ENCODE data around the gene SFXN3.

Gene SFXN3

DNA sequence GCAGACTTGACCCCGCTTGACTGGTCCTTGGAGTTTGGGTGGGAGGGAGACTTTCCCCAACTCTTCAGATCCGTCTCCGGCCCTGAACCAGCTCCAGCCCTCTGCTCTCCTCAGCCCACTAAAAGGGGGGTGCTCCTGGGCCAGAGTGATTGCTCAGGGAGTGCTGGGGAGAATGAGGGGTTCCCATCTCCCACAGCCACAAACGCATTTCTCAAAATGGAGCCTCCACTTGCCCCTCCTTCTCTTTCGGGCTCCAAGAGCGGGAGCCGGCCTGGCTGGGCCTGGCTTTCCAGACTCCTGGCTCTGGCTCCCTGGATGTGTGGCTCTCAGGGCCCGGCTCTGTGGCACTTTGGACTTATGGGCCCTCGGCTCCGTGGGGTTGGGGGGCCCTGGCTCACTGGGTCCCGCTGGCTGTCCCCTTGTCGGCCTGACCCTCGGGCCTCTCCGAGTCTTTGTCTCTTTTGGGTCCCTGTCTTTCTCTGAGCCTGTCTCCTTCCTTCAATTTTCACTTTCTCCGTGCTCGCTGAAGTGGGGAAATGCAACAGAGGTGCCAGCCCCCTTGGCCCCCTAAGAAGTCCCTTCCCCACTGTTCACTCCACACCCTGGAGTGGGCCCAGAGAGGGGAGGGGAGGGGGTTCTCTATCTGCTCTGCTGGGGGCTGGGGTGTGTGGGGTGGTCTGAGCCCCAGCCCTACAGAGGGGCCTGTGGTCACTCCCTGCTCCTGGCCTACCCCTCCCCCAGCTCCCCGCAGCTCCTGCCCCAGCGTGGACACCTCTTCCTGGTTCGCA lies 30.7 kb upstream of the SFXN3 start:
- no peak for DNase-seq

DNA sequence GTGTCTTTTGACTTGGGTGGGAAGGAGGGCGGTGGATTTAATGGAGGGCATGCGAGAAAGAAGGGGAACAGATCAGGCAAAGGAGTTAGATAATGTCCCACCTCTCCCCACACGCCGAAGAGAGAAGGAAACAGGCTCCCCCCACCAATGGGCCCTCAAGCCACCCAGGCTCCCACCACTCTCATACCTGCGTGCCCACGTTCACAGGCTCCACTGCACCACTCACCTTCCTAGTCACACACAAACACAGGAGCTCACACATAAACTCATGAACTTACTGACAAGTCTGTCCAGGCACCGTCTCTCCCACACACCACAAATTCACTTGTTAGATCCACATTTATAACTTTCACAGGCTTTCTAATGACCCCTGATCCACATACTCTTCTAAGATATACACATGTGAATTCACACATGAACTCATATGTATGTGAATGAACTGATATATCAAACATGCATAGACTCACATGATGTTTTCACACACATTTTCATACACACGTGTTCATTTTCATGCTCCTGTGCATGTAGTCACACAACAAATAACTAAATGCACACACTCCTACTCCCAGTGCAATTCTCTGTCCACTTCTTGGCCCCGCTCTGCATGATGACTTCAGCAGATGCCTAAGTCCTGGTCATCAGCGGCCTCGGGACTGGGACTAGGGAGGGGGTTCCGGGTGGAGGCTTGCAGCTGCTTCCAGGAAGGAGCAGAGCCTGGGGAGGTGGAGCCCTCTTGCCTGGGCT lies 29.9 kb upstream of the SFXN3 start:
- DNase-seq = no peak

DNA sequence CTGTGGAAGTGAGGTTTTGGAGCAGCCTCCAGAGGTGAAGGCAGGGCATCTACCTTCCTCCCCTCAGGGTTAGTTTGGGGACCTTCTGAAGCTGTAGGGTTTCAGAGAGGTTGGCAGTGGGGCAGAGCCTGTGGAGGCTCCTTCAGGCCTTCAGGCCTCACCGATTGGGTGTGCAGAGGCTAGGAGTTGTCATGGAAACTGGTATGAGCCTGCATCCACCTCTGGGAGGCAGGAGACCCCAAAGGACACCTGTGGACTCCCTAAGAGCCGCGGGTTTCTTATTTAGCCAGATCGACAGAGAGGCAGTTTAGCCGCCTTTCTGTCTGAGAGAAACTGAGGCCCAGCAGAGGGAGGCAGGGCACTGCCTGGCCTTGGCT lies 29.4 kb upstream of the SFXN3 start:
- DNase-seq = no peak

DNA sequence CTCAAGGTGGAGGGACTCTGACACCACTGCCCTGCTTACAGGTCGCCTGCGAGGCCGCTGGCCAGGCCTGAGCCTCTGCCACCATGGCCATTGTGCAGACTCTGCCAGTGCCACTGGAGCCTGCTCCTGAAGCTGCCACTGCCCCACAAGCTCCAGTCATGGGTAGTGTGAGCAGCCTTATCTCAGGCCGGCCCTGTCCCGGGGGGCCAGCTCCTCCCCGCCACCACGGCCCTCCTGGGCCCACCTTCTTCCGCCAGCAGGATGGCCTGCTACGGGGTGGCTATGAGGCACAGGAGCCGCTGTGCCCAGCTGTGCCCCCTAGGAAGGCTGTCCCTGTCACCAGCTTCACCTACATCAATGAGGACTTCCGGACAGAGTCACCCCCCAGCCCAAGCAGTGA lies 28.6 kb upstream of the SFXN3 start:
- no peak for DNase-seq

DNA sequence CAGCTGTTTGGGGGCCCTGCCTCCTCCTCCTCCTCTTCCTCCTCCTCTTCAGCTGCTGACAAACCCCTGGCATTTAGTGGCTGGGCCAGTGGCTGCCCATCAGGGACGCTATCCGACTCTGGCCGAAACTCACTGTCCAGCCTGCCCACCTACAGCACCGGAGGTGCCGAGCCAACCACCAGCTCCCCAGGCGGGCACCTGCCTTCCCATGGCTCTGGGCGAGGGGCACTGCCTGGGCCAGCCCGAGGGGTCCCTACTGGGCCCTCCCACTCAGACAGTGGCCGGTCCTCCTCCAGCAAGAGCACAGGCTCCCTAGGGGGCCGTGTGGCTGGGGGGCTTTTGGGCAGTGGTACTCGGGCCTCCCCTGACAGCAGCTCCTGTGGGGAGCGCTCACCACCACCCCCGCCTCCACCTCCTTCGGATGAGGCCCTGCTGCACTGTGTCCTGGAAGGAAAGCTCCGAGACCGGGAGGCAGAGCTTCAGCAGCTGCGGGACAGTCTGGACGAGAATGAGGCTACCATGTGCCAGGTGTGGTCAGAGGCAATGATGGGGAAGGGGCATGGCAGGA lies 27.3 kb upstream of the SFXN3 start:
- no peak for DNase-seq

DNA sequence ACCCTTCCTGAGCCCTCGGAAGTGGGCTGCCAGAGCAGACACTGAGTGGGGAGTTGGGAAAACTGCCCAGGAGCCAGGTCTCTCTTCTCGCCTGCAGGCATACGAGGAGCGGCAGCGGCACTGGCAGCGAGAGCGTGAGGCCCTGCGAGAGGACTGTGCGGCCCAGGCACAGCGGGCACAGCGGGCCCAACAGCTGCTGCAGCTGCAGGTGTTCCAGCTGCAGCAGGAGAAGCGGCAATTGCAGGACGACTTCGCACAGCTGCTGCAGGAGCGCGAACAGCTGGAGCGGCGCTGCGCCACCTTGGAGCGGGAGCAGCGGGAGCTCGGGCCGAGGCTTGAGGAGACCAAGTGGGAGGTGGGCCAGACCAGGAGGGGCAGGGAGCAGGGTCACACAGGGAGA lies 25.7 kb upstream of the SFXN3 start:
- no peak for DNase-seq

DNA sequence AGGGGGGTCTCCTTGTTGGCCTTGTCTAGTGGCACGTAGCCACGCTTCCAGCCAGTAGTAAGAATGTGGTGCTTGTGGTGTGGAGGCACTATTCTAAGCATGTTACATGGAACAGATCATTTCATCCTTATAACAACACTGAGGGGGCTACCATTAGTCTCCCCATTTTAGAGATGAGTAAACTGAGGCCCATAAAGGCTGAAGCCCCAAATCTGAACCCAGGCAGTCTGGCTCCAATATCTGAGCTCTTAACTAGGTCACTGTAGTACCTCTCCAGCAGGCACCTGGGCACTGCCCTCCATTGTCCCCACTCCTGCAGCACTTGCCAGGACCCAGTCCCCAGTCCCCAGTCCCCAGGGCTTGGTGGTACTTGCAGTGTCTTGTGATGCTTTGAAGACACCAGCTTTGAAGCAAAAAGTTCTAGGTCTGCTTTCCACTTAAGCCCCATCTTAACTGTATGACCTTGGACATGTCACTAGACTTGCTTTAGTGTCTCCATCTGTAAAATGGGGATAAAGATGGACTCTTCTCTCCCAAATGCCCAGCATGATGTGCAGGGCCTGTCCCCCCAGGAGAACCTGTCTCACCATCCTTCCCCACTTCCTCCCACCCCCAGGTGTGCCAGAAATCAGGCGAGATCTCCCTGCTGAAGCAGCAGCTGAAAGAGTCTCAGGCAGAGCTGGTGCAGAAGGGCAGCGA lies 25.0 kb upstream of the SFXN3 start:
- DNase-seq = no peak

DNA sequence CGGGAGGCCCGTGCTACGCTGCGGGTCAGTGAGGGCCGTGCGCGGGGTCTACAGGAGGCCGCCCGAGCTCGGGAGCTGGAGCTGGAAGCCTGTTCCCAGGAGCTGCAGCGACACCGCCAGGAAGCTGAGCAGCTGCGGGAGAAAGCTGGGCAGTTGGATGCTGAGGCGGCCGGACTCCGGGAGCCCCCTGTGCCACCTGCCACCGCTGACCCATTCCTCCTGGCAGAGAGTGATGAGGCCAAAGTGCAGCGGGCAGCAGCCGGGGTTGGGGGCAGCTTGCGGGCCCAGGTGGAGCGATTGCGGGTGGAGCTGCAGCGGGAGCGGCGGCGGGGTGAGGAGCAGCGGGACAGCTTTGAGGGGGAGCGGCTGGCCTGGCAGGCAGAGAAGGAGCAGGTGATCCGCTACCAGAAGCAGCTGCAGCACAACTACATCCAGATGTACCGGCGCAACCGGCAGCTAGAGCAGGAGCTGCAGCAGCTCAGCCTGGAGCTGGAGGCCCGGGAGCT lies 24.4 kb upstream of the SFXN3 start:
- DNase-seq = no peak

DNA sequence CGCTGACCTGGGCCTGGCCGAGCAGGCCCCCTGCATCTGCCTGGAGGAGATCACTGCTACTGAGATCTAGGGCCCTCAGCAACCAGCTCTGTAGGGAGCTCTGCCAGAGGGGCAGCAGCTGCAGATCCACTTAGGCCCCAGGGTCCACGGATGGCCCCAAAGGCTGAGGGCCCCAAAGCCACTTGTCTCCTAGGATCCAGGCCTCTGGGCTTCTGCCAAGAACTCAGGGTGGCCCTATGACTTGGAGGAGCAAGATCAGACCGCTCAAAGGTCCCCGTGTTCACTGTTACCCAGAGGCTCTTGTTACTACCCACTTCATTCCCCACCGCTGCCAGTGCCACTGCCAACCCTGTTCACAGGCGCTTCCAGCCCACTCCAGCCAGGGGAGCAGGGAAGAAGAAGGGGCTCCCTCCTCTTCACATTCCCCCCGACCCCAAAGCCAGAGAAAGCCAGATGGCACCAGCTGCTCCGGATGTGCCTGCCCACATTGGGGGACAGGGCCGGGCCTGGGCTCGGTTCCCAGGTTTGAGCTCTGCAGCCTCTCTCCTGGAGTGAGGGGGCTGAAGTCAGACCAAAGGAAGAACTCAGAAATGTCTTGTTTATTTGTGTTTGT lies 23.8 kb upstream of the SFXN3 start:
- DNase-seq = no peak

DNA sequence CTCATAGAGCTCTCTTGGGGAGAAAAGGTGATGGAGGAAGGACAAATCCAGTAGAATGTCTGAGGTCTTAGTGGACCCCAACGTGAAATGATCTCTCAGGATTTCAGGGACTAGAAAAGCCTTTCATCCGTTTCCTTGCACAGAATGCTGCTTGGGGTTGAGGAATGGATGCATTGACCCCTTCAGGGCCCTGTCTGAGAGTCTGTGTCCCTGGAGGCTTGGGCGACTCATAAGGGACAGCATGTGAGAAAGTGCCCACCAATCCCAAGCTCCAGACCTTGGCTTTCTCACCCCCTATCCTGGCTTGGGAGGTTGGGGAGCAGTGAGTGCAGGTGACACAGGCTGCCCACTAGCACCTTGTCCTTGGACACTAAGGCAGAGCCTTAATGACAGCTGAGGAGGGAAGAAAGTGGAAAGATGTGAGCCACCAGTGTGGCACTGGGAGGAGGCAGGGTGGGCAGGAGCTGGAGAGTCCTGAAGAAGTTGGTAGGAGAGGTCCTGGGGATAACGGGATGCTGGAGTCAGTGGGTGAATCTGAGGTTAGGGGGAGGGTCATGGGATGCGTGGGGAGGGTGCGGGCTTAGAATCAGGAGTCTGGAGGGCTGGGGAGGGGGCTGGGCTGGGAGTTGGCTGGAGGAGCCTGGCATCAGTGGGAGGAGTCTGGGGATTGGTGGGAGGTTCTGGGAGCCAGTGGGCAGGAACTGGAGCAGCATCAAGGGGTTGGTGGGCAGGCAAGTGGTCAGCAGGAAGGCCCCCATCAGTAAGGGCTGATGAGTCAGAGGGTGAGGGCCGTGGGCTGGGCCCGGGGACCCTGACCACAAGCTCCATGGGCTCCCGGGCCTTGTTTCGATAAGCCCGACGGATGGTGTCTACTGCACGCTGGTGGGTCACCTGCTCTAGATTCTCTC lies 22.9 kb upstream of the SFXN3 start:
- no peak for DNase-seq

DNA sequence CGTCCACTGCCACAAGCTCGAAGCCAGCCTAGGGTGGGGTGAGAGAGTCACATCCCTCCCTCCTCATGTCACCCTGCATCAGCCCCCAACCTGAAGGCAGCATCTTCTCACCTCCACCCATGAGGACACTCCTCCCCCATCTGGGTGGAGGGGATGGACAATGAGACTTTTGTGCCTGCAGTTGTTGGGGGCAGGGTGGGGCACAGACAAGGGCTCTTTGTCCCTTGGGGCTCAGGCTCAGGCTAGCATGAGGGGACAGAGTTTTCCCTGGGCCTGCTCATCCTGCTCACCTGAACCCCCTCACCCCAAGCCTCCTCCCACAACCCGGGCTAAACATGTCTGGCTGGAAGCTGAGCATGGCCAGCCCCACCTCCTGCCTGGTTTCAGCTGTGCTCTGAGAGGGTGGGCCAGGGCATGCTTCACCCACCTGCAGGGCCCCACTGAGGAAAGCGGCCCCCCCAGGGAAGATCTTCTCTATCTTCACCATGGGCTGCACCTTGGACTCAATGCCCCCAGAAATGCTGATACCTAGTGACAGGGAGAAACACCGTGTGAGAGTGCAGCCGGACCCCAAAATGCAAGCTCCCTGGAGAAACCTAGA lies 22.1 kb upstream of the SFXN3 start:
- no peak for DNase-seq

DNA sequence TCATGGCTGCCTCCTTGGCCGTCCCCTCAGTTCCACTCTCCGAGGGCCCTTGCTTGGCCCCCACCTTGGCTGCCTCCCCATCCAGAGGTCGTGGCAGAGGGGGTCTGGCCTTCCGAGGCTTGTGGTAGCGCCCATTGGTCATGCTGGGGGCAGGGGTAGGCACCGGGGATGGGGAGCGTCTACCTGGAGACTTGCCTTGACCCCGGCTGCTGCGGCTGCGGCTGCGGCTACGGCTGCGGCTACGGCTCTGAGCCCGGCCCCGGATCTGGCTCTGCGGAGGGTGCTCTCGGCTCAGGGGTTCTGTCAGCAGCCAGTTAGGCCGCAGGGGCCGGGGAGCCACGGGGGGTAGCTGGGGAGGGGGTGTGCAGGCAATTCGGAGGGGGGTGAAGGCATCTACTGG lies 20.7 kb upstream of the SFXN3 start:
- no peak for DNase-seq

DNA sequence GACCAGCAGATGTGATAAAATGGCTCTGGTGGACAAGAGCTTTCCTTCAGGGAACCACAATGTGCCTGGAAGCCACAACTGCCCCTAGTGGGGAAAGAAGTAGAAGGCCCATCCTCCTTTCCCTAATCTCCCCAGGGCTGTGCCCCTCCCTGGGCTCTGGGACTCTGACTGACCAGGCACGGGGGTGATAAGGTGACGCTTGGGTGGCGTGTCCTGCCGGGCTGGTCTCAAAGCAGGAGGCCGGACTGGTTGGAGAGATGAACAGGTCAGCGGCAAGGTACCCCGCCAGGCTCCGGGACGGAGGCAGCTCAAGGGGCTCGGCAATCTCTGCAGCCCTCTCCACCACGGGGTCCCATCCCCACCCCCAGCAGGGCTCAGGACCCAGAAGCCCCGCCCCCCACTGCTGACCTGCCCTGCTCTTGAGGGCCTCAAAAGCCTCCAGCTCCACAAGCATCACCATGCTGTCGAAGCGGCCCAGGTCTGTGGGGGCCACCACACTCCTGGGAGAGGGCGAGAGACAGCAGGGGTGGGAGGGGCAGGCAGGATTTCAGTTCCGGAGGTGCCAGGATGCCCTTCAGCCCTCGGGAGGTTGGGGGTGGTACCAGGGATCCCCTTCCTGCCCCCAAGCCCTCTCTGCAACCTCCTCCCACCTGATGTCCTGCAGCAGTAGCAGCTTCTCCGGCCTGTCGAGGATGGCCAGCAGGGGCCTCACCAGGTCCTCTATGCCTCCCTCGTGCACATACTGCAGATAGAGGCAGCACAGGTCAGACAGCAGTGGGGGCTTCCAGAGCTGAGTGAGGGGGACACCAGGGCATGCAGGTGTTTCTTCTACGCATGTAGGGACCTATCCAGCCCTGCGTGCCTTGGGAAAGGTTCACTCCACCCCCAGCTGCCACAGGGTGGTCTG lies 19.3 kb upstream of the SFXN3 start:
- DNase-seq = no peak

DNA sequence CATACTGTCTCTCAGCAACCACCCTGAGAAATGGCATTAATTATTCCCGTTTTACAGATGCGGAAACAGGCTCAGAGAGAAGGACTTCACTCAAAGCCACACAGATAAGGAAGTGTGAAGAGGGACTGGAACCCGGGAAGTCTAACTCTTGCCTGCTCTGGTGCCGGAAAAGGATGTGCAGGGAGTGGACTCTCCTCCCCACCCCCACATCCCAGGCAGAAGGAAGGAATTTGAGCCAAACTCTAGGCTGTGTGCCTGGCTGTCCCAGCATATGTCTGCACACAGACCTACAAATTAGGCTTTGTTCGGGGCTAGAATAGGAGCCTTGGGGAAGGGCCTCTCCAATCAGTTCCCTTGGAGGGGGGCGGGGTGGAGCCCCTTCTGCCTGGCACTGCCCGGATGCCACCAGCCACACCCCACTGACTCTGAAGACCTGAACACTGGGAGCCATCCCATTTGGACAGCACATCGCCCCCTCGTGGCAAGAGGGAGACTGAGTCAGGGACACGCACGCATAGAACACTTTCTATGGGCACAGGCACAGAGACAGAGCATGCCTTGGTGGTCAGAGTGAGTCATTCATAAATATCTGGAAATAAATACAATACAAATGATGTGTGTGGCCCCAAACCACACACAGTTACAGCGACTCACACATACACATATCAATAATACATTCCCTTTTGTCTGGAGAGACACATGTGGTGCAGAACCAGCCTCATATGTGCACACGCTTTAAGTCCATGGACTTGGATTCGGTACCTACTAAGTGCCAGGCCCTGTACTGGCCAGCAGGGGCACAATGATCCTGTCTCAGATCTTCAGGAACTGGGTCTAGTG lies 18.3 kb upstream of the SFXN3 start:
- DNase-seq = peak; percentile 90

DNA sequence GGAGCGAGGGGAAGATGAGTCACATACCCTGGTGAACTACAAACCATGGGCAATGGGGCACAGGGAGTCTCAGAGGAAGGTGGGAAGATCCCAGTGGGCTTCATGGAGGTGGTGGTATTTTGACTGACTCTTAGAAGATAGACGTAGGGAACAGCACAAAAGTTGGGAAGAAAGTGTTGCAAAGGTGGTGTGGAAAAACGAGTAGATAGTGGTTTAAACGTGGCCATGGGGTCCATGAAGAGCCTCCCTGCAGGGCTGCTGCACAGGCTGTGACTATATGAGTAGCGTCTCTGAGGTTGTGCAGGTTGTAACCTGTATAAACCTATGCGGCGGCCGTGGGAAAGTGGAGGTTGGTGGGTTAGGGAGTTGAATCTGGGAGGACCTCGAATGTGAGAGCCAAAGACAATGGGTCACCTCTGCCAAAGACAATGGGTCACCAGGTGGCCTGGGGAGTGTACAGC lies 17.6 kb upstream of the SFXN3 start:
- no peak for DNase-seq

DNA sequence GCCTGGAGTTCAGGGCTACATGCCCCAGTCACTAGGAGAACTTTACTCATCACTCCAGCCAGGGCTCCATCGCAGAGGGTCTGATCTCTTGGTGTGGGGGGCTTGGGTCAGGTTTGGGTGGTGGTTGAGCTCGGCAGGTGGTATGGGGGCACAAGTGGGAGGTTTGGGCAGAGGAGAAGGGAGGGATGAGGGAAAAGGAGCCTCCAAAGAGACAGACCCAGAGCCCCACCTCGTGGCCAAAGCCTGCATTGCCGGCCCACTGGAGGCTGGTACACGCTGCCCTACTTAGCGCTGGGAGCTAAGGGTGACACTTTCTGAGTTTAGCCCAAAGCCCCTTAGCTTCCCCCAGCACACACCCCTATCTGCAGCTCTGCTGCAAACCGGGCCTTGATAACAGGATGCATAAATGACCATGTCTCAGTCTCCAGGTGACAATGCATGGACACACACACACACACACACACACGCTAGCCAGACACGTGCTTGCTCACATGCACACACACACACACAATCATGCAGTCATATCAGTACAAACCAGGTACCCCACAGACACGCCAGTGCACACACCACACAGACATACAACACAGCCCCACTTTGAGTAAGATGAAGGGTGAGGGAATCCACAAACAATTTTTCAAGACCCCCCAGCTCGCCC lies 16.7 kb upstream of the SFXN3 start:
- peak; percentile 83 for DNase-seq

DNA sequence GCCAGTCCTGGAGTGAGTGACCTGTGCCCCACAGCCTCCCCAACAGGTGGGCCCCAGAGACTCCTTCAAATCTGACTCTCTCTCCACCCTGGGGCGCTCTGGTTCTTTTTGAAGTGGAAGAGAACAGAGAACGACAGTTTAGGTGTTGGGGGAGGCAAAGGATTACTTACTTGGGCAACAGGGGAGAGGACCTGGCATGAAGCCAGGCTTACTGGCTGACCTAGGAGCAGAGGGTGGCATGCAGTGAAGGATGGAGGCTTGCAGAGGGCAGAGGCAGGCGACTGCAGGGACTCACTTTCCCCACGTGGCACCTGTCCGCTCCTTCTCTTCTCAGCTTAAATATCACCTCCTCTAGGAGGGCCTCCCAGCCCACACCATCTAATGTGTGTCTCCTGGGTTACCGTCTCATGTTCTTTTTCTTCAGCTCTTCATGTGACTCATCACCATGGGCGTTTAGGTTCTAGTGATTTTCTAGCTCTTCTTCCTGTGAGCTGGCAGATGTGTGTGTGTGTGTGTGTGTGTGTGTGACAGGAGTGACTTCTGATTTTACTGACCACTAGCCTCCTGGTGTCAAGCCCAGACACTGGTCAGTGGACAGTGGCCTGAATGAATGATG lies 16.0 kb upstream of the SFXN3 start:
- peak; percentile 41 for DNase-seq

DNA sequence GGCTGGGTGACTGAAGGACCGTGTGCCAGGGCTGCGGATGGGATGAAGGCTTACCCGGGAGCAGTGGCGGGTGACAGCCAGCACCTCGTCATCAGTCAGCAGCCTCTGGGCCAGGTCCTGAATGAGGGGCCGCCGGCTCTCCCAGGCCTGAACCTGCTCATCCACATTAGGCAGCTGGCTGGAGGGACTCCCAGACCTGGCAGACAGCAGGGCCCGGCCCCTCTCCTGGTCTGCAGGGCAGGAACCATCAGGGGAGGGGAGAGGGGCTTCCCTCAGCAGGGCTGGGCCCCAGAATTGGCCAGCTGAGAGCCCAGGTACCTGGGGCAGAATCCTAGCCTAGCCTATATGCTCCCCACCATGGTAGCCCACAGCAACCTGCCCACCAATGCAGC lies 15.5 kb upstream of the SFXN3 start:
- DNase-seq = no peak
